GM10248 (cell line): Measurements from ENCODE around the gene ATG14.

ENCODE experiments used
- CTCF ChIA-PET: fragments of 300-600 bp; sonication (Branson Sonifier 250); formaldehyde crosslinking; extraction: SDS; loops from one replicate; lab custom pipeline; 2021; ENCODE audit warnings: antibody characterized with exemption; lab: Yijun Ruan, JAX
- POLR2A ChIA-PET: fragments of 350-650 bp; sonication (Branson Sonifier 250); formaldehyde crosslinking; extraction: SDS; loops from one replicate; lab custom pipeline; 2020; ENCODE audit warnings: antibody characterized with exemption; lab: Yijun Ruan, JAX
- DNase-seq: peaks from one replicate; pipeline ENCODE4 v3.0.0; 2012; ENCODE audit errors: extremely low spot score
- TF ChIP-seq, protein P1 (sequence below): IDR thresholded peaks from 2 replicates; pipeline ENCODE4 v1.5.1; 2012; ENCODE audit warnings: mild to moderate bottlenecking, low read depth; ENCODE audit errors: extremely low read depth, missing control alignments, control extremely low read depth

The ATG14 gene

DNA sequence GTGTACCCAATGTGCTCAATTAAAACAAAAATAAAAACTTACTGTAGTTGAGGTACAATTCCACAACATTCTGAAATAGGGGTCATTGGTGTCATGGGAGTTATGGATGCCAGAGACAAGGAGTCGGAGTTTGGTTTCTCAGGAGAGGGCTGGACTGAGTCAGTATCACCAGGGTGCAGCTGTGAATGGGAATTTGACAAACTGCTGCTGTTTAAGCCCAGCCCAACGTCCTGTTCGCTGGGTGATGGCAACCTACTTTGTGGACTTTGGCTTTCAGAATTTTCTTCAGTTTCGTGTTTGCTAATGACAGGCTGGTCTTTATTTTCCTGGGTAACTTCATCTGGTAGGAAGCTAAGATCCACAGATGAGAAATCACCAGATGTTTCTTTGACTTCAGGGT is 24.9 kb upstream of the ATG14 start:
- POLR2A ChIA-PET = no interaction called here
- CTCF ChIA-PET = interaction anchor here (0.8 to 8.4 kb wide), 6 partner anchors 9 to 1038 kb away, joined by 3 to 72 read pairs (median 3); no protein-coding TSS in a partner anchor
- TF ChIP-seq, protein P1, sequence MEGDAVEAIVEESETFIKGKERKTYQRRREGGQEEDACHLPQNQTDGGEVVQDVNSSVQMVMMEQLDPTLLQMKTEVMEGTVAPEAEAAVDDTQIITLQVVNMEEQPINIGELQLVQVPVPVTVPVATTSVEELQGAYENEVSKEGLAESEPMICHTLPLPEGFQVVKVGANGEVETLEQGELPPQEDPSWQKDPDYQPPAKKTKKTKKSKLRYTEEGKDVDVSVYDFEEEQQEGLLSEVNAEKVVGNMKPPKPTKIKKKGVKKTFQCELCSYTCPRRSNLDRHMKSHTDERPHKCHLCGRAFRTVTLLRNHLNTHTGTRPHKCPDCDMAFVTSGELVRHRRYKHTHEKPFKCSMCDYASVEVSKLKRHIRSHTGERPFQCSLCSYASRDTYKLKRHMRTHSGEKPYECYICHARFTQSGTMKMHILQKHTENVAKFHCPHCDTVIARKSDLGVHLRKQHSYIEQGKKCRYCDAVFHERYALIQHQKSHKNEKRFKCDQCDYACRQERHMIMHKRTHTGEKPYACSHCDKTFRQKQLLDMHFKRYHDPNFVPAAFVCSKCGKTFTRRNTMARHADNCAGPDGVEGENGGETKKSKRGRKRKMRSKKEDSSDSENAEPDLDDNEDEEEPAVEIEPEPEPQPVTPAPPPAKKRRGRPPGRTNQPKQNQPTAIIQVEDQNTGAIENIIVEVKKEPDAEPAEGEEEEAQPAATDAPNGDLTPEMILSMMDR = no peak
- DNase-seq = no peak

DNA sequence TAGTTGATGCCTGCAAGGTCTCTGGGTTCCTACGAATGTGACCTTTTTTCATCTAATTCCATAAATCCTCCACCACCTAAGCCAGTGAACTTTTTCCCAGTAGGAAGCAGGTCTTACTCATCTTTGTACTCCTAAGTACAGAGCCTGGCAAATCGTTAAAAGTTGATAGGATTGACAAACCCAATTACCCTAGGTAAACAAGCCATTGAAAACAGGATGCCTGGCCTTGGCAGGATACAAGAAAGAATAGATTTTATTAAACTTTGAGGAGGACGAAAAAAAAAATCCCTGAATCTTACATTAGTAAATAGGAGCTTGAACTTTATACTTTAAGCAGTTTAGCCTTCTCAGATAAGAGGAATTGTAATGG is 23.2 kb upstream of the ATG14 start:
- TF ChIP-seq, protein P1 = no peak
- ChIA-PET CTCF (interaction anchor here (0.9 to 8.4 kb wide), 6 partner anchors 11 to 1056 kb away, joined by 3 to 72 read pairs (median 6); no protein-coding TSS in a partner anchor), POLR2A (no interaction called here)
- DNase-seq = no peak

DNA sequence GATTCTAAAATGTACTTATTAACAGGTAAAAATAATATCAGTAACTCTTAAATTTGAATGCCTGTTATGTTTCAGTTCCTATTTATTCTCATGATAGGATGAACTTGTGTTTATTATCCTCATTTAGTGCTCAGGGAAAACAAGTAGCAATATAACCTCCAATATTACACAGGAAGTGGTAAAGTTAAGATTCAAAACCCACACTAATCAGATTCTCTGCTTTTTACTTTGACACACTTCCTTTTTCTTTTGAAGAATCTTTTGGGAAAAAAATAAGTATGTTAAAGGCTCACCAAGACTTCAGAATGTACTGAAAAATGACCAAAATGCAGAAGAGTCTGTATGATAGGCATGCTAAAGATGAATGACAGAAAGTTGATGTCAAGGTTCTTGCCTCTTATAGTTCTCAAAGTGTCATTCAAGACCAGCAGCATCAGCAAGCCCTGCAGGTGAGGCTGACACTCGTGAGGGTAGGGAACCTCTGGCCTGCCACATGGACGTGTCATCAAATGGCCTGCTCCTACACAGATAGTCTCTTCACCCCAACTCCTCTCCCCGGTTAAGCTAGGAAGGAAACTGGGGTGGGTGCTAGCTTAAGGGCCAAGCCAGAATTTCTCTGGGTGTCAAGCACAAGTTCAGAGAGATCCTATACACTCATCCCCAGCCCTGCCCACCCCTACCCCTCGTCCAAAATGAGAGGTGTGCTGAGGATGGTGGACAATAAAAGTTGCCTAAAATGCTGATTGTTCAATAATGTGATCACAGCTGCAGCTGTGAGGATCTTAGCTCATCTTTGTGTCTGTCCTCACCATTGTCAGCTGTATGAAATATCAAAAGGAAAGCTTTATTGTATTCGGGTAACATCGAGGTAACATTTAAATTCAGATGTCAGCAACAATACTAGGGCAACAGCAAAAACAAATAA is 22.5 kb upstream of the ATG14 start:
- TF ChIP-seq, protein P1 = no peak
- ChIA-PET POLR2A (no interaction called here), CTCF (interaction anchor here (0.9 to 8.4 kb wide), 5 partner anchors 12 to 1057 kb away, joined by 3 to 72 read pairs (median 6); no protein-coding TSS in a partner anchor)
- no peak for DNase-seq

DNA sequence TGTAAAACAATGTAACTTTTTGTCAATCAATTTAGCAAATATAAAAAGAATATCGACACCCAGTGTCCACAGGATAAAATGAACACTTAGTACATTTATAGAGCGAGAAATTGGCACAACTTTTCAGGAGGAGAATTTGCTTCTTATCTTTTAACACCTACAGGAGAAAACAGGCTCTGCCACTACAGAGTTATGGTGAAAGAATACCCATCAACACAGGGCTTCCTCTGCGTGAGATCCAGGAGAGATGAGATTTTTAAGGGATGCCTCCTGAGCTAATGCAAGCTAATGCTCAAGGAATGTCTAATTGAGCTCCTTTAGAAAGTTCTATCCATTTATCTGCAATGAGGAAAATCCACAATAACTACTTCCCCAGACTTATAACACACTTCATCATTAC is 21.0 kb upstream of the ATG14 start:
- no peak for DNase-seq
- POLR2A ChIA-PET = interaction anchor here (0.6 kb wide), 2 partner anchors 67 to 232 kb away, joined by 3 read pairs; no protein-coding TSS in a partner anchor
- TF ChIP-seq, protein P1 = no peak
- CTCF ChIA-PET = interaction anchor here (0.9 to 8.4 kb wide), 6 partner anchors 13 to 1042 kb away, joined by 3 to 72 read pairs (median 4); no protein-coding TSS in a partner anchor

DNA sequence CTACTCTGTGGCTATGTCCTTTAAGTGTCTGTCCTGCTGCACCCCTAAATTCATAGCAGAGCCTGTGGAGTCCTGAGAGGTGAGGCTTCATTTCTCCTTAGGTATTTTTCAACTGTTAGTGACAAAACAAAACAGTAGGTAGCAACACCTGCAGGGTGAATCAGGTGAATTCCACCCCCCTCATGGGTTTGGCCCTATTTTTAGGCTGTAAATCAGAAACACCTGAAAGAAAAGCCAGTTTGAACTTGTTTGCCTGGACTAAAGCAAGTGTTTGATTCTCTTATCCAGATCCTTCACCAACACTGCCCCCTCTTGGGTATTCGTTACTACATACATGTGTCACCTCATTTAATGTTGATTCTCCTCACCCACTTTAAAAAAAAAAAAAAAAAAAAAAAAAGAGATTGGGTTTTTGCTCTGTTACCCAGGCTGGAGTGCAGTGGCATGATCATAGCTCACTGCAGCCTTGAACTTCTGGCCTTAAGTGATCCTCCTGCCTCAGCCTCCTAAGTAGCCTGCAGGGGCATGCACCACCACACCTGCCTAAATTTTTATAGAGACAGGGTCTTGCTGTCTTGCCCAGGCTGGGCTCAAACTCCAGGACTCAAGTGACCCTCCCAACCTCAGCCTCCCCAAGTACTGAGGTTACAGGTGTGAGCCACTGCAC is 18.5 kb upstream of the ATG14 start:
- ChIA-PET POLR2A (no interaction called here), CTCF (interaction anchor here (0.9 to 8.4 kb wide), 8 partner anchors 8 to 218 kb away, joined by 3 to 72 read pairs (median 9); partner anchors contain the start of gene TBPL2)
- peak; percentile 65 for DNase-seq
- TF ChIP-seq, protein P1 = peak; percentile 40

DNA sequence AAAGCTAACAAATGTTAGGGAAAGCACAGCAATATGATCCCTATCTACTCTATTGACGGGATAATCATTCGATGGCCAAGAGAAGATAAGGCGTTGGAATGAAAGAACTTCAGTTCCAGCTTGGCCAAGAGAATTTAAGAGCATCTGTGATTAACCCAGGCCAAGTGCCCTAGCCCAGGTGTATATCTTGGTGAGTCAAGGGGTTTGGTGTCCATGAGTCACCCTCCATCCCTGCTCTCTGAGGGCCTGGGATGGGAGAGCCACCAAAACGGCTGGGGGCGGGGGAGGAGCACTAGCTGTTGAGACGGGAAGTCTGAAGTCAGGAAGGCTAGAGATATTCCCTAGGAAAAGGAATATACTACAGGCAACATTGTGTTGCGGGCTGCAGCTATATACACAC is 15.8 kb upstream of the ATG14 start:
- ChIA-PET POLR2A (interaction anchor here (0.5 kb wide), 1 partner anchor 67 kb away, joined by 4 read pairs; no protein-coding TSS in a partner anchor), CTCF (interaction anchor here (1.0 to 4.9 kb wide), 6 partner anchors 9 to 157 kb away, joined by 3 to 29 read pairs (median 5); no protein-coding TSS in a partner anchor)
- TF ChIP-seq, protein P1 = no peak
- no peak for DNase-seq
